Thymus (tissue), 11 donors: ENCODE results near the gene TBR1. TPM values are rescaled to one million over a fixed set of nuclear protein-coding genes. Genes with fewer than 3 reads are reported as not detected.

Experiments
- DNase-seq, 9 donors: peaks; one replicate each; pipeline ENCODE4 v3.0.0-alpha.2; 2013; ENCODE audit warnings: low spot score in 9 of 9, low read depth in 6 of 9, missing footprints in 1 of 9
- H3K27ac ChIP-seq, 2 donors: one replicate each; pipeline ENCODE4 v1.5.1; 2013; ENCODE audit warnings: control low read depth in 1 of 2, low read depth in 1 of 2, low read length in 1 of 2, mild to moderate bottlenecking in 1 of 2, moderate library complexity in 1 of 2
- H3K27me3 ChIP-seq, 2 donors: one replicate each; pipeline ENCODE4 v1.5.1; 2013; ENCODE audit warnings: low read length in 1 of 2; ENCODE audit not compliant: control insufficient read depth in 2 of 2, insufficient read depth in 1 of 2
- H3K36me3 ChIP-seq, 2 donors: one replicate each; pipeline ENCODE4 v1.5.1; 2013; ENCODE audit warnings: low read length in 1 of 2, mild to moderate bottlenecking in 1 of 2, moderate library complexity in 1 of 2; ENCODE audit not compliant: control insufficient read depth in 2 of 2, insufficient read depth in 2 of 2
- H3K4me1 ChIP-seq, 2 donors: one replicate each; pipeline ENCODE4 v1.5.1; 2013; ENCODE audit warnings: low read length in 2 of 2; ENCODE audit not compliant: control insufficient read depth in 2 of 2, insufficient read depth in 2 of 2
- H3K4me3 ChIP-seq, 2 donors: one replicate each; pipeline ENCODE4 v1.5.1; 2013; ENCODE audit warnings: low read length in 2 of 2, control low read depth in 1 of 2, mild to moderate bottlenecking in 1 of 2
- H3K9me3 ChIP-seq, 2 donors: one replicate each; pipeline ENCODE4 v1.5.1; 2013; ENCODE audit warnings: low read length in 1 of 2, mild to moderate bottlenecking in 1 of 2; ENCODE audit not compliant: control insufficient read depth in 2 of 2, insufficient read depth in 1 of 2
- WGBS: extraction: QIAGEN DNeasy Blood & Tissue Kit; methylation state at CpG from one replicate; pipeline ENCODE4 v1.1.7; 2013; 5-methylcytosine and 5-hydroxymethylcytosine counted together
- polyA plus RNA-seq: library from polyadenylated mRNA; stranded (reverse); fragments of 200-250 nt; gene quantifications from one replicate; pipeline ENCODE4 v1.2.3, GENCODE V29; 2013
- total RNA-seq: library from RNA; stranded (reverse); fragments of 120-200 nt; gene quantifications from one replicate; pipeline ENCODE4 v1.2.4, GENCODE V29; 2013
- donor health status: healthy.

The TBR1 gene
- total and polyA plus RNA-seq, 2 donors: 0.02 to 0.05 TPM

DNA sequence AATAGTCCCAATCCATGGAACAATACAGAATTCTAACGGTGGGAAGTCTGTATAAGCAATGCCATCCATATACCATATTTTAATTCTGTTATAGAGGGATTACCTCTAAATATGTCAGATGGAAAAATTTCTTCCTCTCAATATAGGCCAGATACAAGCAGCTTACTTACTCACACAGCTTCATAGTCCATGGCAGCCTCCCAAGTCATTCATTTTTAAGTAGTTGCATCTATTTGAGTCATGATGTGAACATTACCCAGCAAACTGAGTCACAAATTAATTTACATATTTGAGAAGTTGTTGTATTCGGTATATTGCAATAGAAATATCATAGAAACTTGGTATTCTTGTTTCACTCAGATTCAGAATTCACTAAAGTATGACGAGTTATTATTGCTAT is 20.3 kb downstream of the TBR1 start:
- no peak for DNase-seq
- no peak overlapping the region for H3K4me3 ChIP-seq
- no peak overlapping the region for H3K27ac ChIP-seq
- H3K9me3 ChIP-seq: no peaks in the 10 kb centered on the region
- 95% methylated on average over 3 of the region's 3 CpGs for WGBS
- no peaks in the 10 kb centered on the region for H3K4me1 ChIP-seq
- H3K27me3 ChIP-seq: peaks cover 2 to 5% of the 10 kb centered on the region in 2 donors
- no peaks in the 10 kb centered on the region for H3K36me3 ChIP-seq

DNA sequence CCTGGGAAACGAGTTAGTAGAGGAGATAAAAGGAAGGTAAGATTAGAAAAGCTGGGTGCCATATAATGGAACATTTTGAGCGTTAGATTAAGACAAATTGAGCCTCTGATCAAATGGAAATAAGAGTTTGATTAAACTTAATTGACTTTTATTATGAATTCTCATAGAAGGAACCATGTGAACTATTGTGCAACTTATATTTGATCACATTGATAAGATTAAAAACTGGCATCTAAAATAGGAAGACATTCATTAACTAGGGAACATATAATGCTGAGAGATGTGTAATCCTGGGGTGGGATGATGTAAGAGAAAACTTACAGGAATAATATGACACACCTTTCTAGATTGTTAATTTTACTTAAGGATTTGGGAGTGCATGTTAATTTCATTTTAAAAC is 22.5 kb downstream of the TBR1 start:
- WGBS: 82% methylated on average over 2 of the region's 2 CpGs
- Histone ChIP-seq H3K4me1 (no peaks in the 10 kb centered on the region), H3K9me3 (no peaks in the 10 kb centered on the region), H3K36me3 (no peaks in the 10 kb centered on the region), H3K27ac (no peak overlapping the region), H3K27me3 (peaks cover 0 to 4% of the 10 kb centered on the region in 2 donors), H3K4me3 (no peak overlapping the region)
- no peak for DNase-seq

DNA sequence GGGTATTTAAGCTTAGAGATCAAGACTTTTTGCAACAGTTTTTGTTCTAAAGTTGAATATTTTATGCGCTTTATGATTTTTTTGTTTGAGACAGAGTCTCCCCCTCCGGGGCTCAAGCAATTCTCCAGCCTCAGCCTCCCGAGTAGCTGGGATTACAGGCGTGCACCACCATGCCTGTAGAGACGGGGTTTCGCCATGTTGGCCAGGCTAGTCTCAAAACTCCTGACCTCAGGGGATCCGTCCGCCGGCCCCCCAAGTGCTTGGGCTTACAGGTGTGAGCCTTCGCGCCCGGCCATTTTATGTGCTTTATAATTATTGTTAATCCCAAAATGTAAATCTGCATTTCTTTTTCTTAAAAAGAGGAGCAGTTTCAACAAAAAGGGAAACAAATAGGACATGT is 29.0 kb downstream of the TBR1 start:
- Histone ChIP-seq H3K27me3 (no peaks in the 10 kb centered on the region), H3K36me3 (no peaks in the 10 kb centered on the region), H3K4me3 (no peak overlapping the region), H3K4me1 (no peaks in the 10 kb centered on the region), H3K9me3 (no peaks in the 10 kb centered on the region), H3K27ac (no peak overlapping the region)
- DNase-seq: no peak
- WGBS: 98% methylated on average over 12 of the region's 12 CpGs

DNA sequence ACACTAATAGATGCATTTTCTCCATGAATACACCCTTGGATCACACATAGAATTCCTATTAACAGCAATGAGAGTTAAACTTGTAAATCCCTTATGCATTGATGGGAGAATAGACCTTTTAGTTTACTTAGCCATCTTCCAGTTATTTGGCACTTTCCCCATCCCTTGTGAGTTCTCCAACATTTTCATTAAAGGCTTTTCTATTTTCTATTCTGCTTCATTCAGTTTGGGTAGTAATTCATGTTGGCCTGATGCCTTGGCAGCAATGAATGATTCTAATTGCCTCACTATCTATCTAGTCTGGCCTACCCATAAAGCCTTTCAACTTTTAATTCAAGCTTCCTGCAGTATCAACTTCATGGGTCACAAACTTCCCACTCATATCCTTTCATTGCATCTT is 32.3 kb downstream of the TBR1 start:
- DNase-seq: no peak
- Histone ChIP-seq H3K4me1 (no peaks in the 10 kb centered on the region), H3K27ac (no peak overlapping the region), H3K27me3 (no peaks in the 10 kb centered on the region), H3K36me3 (no peaks in the 10 kb centered on the region), H3K4me3 (no peak overlapping the region), H3K9me3 (no peaks in the 10 kb centered on the region)

DNA sequence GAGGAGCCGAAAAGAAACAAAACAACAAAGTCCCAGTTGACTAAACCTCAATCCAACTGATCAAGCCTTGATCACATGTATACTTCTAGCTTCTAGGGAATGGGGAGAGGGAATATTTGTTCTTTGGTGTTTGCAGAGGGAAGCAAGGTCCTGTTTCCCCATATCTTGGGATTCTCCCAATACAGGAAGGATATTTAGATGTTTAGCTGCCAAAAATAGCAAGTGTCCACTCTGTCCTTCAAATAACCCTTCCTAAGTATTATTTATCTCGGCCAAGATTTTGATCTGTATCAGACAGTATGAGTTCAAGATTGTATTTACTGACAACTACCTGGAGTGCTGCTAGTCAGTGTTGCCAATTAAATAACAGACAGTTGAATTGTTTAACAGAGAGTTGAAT is 55.5 kb downstream of the TBR1 start:
- no peak overlapping the region for H3K4me3 ChIP-seq

DNA sequence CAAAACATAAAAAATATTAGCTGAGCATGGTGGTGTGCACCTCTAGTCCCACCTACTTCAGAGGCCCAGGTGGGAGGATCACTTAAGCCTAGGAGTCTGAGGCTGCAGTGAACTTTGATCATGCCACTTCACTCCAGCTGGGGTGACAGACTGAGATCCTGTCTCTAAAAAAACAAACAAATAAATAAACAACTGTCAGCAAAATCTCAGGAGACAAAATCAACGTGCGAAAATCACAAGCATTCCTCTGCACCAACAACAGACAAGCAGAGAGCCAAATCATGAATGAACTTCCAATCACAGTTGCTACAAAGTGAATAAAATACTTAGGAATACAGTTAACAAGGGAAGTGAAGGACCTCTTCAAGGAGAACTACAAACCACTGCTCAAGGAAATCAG is 58.8 kb downstream of the TBR1 start:
- H3K27ac ChIP-seq: no peak overlapping the region
- no peaks in the 10 kb centered on the region for H3K36me3 ChIP-seq
- H3K4me3 ChIP-seq: no peak overlapping the region
- no peak for DNase-seq
- peaks cover 0 to 8% of the 10 kb centered on the region in 2 donors for H3K9me3 ChIP-seq
- H3K27me3 ChIP-seq: no peaks in the 10 kb centered on the region
- H3K4me1 ChIP-seq: no peaks in the 10 kb centered on the region
- 94% methylated on average over 2 of the region's 2 CpGs for WGBS

More for the DNA sequence above, 55.5 kb downstream of the TBR1 start:
- Histone ChIP-seq H3K36me3 (no peaks in the 10 kb centered on the region), H3K9me3 (peaks cover 0 to 4% of the 10 kb centered on the region in 2 donors), H3K4me1 (no peaks in the 10 kb centered on the region), H3K27ac (no peak overlapping the region), H3K27me3 (no peaks in the 10 kb centered on the region)
- WGBS: 94% methylated on average over 2 of the region's 2 CpGs
- no peak for DNase-seq

Other genes starting within 250 kb of the TBR1 start
- gene PSMD14, start 107.9 kb upstream of the TBR1 start, total RNA-seq: 67.4 TPM
- gene PSMD14, start 107.9 kb upstream of the TBR1 start, polyA plus RNA-seq: 37.9 TPM
- gene SLC4A10, start 208.1 kb downstream of the TBR1 start, total RNA-seq: 0.09 TPM
- gene SLC4A10, start 208.1 kb downstream of the TBR1 start, polyA plus RNA-seq: 0.07 TPM